ENCODE data around the gene HEG1.

GRCh38 chr3:124993466-124993865 is 62.3 kb downstream of the HEG1 start:
- TF ChIP-seq CTCF (IDR thresholded peaks at IDR 0.05) (no peak), POLR2A (IDR thresholded peaks at IDR 0.05) (no peak)

All from heart left ventricle (tissue), 13 donors.